Lower leg skin (tissue), 3 donors: Measurements from ENCODE around the gene PREX1.

Source experiments
- POLR2A ChIP-seq, 2 donors: fragments of 450-650 bp; IDR thresholded peaks; one replicate each; pipeline ENCODE4 v1.6.1; 2016 to 2017; ENCODE audit warnings: antibody characterized with exemption in 2 of 2, mild to moderate bottlenecking in 1 of 2, moderate library complexity in 1 of 2
- TF ChIP-seq, protein P1 (sequence below), 3 donors: fragments of 450-650 bp; IDR thresholded peaks; one replicate each; pipeline ENCODE4 v1.5.1; 2016; ENCODE audit warnings: antibody characterized with exemption in 3 of 3, mild to moderate bottlenecking in 3 of 3, moderate library complexity in 2 of 3

GRCh38 chr20:48606172-48606840 lies 221.5 kb downstream of the PREX1 start:
- TF ChIP-seq, protein P1, sequence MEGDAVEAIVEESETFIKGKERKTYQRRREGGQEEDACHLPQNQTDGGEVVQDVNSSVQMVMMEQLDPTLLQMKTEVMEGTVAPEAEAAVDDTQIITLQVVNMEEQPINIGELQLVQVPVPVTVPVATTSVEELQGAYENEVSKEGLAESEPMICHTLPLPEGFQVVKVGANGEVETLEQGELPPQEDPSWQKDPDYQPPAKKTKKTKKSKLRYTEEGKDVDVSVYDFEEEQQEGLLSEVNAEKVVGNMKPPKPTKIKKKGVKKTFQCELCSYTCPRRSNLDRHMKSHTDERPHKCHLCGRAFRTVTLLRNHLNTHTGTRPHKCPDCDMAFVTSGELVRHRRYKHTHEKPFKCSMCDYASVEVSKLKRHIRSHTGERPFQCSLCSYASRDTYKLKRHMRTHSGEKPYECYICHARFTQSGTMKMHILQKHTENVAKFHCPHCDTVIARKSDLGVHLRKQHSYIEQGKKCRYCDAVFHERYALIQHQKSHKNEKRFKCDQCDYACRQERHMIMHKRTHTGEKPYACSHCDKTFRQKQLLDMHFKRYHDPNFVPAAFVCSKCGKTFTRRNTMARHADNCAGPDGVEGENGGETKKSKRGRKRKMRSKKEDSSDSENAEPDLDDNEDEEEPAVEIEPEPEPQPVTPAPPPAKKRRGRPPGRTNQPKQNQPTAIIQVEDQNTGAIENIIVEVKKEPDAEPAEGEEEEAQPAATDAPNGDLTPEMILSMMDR (IDR thresholded peaks at IDR 0.05), result no peak
- no peak for TF ChIP-seq POLR2A (IDR thresholded peaks at IDR 0.05)
